LHCN-M2 (cell line): Measurements from ENCODE around the gene MS4A5. TPM values are rescaled to one million over a fixed set of nuclear protein-coding genes. Genes with fewer than 3 reads are reported as not detected.

Experiments used
- DNase-seq: peaks from one replicate; pipeline ENCODE4 v3.0.0-alpha.2; 2012; ENCODE audit warnings: low read depth
- total RNA-seq: library from RNA; depleted of rRNA; stranded (reverse); fragments of >200 nt; gene quantifications from 2 replicates; pipeline ENCODE4 v1.2.3, GENCODE V29; 2014; rRNA removed

MS4A5 gene
- total RNA-seq, 1 experiment from 2014 or later: not detected

DNA sequence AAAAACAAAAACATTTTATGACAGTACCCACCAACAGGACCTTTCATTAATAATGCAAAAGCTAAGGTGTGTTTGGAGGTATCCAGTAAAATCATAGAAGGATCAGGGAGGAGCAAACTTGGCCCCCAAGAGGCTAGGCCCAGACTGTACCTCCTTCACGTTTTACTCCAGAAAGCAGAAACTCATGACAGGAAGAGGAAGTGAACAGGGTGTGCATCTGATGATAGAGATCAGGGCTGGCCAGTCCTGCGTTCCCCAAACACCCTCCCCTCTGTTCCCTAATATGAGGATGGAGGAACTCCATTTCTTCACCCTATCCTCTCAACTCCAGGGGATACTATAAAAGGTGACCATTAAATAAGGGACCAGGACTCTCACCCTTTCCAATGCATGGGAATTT, 53.0 kb downstream of the MS4A5 start:
- DNase-seq: no peak

DNA sequence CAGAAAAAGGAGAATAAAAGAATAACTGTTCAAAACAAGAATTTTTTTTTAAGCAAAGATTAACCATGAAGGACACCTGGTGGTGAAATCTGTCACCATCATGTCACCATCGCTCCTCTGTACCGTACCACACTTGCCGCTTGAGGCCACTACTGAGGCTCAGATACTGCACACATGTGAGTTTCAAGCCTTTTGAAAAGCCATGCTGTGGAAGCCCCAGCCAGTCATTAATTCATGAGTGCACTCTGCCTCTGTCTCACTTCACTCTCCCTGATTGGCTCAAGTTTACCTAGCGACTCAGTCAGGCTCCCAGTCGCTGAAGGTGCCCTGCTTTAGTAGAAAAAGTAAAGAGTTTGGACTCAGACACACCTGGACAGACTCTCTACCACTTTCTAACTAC, 56.6 kb downstream of the MS4A5 start:
- no peak for DNase-seq

DNA sequence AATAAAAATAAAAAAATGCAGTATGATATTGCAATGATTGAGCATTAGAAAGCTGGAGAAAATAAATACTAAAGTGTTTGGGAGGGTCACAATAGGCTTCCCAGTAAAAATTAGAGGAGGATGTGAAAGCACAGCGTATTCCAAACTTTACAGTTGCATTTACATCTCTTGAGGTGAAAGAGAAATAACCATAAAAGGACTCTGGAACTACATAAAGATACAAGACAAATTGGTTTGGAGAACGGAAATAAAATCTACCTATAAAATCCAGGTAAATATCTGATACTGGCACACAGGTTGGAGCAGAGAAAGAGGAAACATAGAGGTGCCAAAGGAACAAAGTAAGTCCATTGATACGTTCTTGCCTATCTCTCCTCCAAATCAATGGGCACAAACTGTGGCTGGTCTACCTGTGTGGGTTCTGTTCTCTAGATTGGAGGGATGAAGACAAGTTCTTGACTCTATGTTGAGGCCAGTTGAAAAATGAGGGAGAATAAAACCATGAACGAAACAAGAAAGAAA, 63.2 kb downstream of the MS4A5 start, which contains the start of gene MS4A12:
MS4A12 (plus strand) TSS at position 291 of the 522 bp plus-strand sequence. CDS start 4,541 bp downstream, outside the sequence.
- DNase-seq: no peak

DNA sequence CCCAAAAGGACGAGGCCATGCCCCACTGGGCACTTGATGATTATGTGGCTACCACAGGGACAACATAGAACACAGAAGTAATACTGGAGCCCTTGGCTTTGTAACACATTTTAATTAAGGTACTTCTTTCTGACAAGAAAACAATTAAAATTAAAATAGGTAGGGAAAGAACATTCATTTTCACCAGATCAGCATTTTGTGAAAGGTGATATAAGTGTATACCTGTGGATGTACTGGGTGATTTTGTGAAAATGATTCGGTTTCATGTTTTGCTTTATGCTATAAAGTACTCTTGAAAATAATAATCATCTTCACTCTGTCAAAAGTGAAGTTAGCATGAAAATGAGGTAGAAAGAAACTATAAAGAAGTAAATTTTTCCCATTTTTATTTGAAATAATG, 64.1 kb downstream of the MS4A5 start:
- DNase-seq: no peak

Other genes starting within 250 kb of the MS4A5 start
- not detected in 2 replicates for gene MS4A6A, start 246.5 kb upstream of the MS4A5 start, total RNA-seq
- gene MS4A4E, start 186.4 kb upstream of the MS4A5 start, total RNA-seq: not detected in 2 replicates
- not detected in 2 replicates for gene MS4A4A, start 148.9 kb upstream of the MS4A5 start, total RNA-seq
- gene MS4A6E, start 102.3 kb upstream of the MS4A5 start, total RNA-seq: not detected in 2 replicates
- not detected in 2 replicates for gene MS4A7, start 51.0 kb upstream of the MS4A5 start, total RNA-seq
- 0.11 TPM in 1 of 2 replicates, not detected in the other for gene MS4A14, start 33.1 kb upstream of the MS4A5 start, total RNA-seq
- gene MS4A1, start 26.3 kb downstream of the MS4A5 start, total RNA-seq: not detected in 2 replicates
- 1.4 TPM in 1 of 2 replicates, not detected in the other for gene MS4A12, start 63.2 kb downstream of the MS4A5 start, total RNA-seq
- not detected in 2 replicates for gene MS4A13, start 85.8 kb downstream of the MS4A5 start, total RNA-seq